ENCODE data around the gene STX10. TPM values are rescaled to one million over a fixed set of nuclear protein-coding genes. Genes with fewer than 3 reads are reported as not detected.
A peak's percentile ranks its signal among the peaks of the same experiment; 100 is the strongest.

STX10 gene
- total and polyA plus RNA-seq, 9 of the 15 experiments (the other 6 are each of a cell fraction or from before 2014, with no cell fraction given) = 0.51 to 66.3 (median 31.0) TPM

DNA sequence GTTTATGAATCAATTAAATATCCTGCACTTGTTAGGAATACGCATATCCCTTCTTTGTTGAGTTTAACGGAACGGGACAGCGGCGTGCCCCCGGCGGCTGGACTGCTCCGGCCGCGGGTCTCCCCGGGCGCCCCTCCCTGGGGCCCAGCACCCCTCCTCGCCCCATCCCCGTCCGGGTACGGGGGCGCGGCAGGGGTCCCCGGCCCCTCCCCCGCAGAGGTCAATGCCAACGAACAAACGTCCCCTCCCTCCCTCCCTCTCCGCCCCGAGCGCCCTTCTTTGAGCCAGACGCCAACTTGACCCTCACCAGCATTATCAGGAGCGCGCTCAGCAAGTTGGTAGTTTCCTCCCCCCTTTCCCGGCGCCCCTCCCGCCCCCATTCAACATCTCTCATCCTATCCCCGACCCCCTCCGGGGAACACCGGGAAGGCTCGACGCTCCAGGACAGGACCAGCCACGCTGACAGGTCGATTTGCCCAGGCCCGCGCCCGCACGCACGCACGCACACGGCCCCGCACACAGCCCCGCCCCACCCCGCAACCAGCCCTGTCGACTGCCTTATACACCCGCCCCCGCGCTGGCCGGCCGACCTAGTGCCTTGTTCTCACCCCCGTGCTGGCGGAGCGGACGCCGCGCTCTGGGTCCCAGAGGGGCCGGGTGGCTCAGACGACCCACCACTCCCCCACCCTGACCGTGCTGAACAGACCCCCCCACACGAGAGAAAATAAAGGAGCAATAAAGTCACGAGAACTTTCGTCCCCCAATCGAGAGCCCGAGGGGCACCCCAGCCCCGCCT, 52.5 kb downstream of the STX10 start (continued):
- TF ChIP-seq, protein P1, sequence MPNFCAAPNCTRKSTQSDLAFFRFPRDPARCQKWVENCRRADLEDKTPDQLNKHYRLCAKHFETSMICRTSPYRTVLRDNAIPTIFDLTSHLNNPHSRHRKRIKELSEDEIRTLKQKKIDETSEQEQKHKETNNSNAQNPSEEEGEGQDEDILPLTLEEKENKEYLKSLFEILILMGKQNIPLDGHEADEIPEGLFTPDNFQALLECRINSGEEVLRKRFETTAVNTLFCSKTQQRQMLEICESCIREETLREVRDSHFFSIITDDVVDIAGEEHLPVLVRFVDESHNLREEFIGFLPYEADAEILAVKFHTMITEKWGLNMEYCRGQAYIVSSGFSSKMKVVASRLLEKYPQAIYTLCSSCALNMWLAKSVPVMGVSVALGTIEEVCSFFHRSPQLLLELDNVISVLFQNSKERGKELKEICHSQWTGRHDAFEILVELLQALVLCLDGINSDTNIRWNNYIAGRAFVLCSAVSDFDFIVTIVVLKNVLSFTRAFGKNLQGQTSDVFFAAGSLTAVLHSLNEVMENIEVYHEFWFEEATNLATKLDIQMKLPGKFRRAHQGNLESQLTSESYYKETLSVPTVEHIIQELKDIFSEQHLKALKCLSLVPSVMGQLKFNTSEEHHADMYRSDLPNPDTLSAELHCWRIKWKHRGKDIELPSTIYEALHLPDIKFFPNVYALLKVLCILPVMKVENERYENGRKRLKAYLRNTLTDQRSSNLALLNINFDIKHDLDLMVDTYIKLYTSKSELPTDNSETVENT (CRISPR knock-in tag; IDR thresholded peaks at IDR 0.05) = 0 out of 2 replicates have a peak, but pooled peaks have one; percentile 17
- TF ChIP-seq ZNF436 (CRISPR knock-in tag; IDR thresholded peaks at IDR 0.05) = peak; percentile 49
- peak; percentile 75; the same call in 1 of the 2 replicates for TF ChIP-seq ZNF212 (CRISPR knock-in tag; IDR thresholded peaks at IDR 0.05)
- TF ChIP-seq ZFPM2 (CRISPR knock-in tag; IDR thresholded peaks at IDR 0.05) = 0 out of 2 replicates have a peak, but pooled peaks have one; percentile 12
- TF ChIP-seq ZNF79 (CRISPR knock-in tag; IDR thresholded peaks at IDR 0.05; ENCODE audit: low read depth) = no peak
- TF ChIP-seq, protein P2, sequence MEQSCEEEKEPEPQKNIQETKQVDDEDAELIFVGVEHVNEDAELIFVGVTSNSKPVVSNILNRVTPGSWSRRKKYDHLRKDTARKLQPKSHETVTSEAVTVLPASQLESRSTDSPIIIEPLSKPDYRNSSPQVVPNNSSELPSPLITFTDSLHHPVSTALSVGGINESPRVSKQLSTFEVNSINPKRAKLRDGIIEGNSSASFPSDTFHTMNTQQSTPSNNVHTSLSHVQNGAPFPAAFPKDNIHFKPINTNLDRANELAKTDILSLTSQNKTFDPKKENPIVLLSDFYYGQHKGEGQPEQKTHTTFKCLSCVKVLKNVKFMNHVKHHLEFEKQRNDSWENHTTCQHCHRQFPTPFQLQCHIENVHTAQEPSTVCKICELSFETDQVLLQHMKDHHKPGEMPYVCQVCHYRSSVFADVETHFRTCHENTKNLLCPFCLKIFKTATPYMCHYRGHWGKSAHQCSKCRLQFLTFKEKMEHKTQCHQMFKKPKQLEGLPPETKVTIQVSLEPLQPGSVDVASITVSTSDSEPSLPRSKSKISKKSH (CRISPR knock-in tag; IDR thresholded peaks at IDR 0.05) = peak; percentile 85
- TF ChIP-seq, protein P3, sequence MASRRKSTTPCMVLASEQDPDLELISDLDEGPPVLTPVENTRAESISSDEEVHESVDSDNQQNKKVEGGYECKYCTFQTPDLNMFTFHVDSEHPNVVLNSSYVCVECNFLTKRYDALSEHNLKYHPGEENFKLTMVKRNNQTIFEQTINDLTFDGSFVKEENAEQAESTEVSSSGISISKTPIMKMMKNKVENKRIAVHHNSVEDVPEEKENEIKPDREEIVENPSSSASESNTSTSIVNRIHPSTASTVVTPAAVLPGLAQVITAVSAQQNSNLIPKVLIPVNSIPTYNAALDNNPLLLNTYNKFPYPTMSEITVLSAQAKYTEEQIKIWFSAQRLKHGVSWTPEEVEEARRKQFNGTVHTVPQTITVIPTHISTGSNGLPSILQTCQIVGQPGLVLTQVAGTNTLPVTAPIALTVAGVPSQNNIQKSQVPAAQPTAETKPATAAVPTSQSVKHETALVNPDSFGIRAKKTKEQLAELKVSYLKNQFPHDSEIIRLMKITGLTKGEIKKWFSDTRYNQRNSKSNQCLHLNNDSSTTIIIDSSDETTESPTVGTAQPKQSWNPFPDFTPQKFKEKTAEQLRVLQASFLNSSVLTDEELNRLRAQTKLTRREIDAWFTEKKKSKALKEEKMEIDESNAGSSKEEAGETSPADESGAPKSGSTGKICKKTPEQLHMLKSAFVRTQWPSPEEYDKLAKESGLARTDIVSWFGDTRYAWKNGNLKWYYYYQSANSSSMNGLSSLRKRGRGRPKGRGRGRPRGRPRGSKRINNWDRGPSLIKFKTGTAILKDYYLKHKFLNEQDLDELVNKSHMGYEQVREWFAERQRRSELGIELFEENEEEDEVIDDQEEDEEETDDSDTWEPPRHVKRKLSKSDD (conservative IDR thresholded peaks at IDR 0.05; ENCODE audit: low read length) = 0 out of 2 replicates have a peak, but pooled peaks have one; percentile 11
- TF ChIP-seq, protein P4, sequence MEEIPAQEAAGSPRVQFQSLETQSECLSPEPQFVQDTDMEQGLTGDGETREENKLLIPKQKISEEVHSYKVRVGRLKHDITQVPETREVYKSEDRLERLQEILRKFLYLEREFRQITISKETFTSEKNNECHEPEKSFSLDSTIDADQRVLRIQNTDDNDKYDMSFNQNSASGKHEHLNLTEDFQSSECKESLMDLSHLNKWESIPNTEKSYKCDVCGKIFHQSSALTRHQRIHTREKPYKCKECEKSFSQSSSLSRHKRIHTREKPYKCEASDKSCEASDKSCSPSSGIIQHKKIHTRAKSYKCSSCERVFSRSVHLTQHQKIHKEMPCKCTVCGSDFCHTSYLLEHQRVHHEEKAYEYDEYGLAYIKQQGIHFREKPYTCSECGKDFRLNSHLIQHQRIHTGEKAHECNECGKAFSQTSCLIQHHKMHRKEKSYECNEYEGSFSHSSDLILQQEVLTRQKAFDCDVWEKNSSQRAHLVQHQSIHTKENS (CRISPR knock-in tag; IDR thresholded peaks at IDR 0.05) = peak; percentile 87; the same call in 1 of the 2 replicates
- TF ChIP-seq, protein P5, sequence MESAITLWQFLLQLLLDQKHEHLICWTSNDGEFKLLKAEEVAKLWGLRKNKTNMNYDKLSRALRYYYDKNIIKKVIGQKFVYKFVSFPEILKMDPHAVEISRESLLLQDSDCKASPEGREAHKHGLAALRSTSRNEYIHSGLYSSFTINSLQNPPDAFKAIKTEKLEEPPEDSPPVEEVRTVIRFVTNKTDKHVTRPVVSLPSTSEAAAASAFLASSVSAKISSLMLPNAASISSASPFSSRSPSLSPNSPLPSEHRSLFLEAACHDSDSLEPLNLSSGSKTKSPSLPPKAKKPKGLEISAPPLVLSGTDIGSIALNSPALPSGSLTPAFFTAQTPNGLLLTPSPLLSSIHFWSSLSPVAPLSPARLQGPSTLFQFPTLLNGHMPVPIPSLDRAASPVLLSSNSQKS (CRISPR knock-in tag; IDR thresholded peaks at IDR 0.05) = peak; percentile 77; the same call in 1 of the 2 replicates
- no peak for TF ChIP-seq ZNF583 (CRISPR knock-in tag; IDR thresholded peaks at IDR 0.05)

Measured in K562 (cell line).